MM.1S (cell line): ENCODE data around the gene MYO6.

Experiments used
- DNase-seq: peaks from one replicate; pipeline ENCODE4 v3.0.0-alpha.2; 2015
- H2AFZ ChIP-seq: fragments of 300-600 bp; sonication (generic); 2 replicates; pipeline ENCODE4 v1.6.0; 2016; ENCODE audit warnings: antibody characterized with exemption, low read length
- H3F3A ChIP-seq: fragments of 300-600 bp; sonication (generic); 2 replicates; pipeline ENCODE4 v1.6.1; 2016; ENCODE audit warnings: mild to moderate bottlenecking, antibody characterized with exemption, low read length, moderate library complexity, mixed read lengths; ENCODE audit not compliant: insufficient read depth
- H3K27ac ChIP-seq: fragments of 300-600 bp; sonication (generic); 2 replicates; pipeline ENCODE4 v1.5.1; 2016; ENCODE audit warnings: mild to moderate bottlenecking, low read length
- H3K27me3 ChIP-seq: fragments of 300-600 bp; sonication (generic); replicated peaks from 2 replicates; pipeline ENCODE4 v1.6.0; 2016; ENCODE audit warnings: low read length; ENCODE audit not compliant: insufficient read depth
- H3K36me3 ChIP-seq: fragments of 300-600 bp; sonication (generic); replicated peaks from 2 replicates; pipeline ENCODE4 v1.6.1; 2016; ENCODE audit warnings: mild to moderate bottlenecking, low read length, mixed read lengths; ENCODE audit not compliant: insufficient read depth
- H3K4me1 ChIP-seq: fragments of 300-600 bp; sonication (generic); 2 replicates; pipeline ENCODE4 v1.6.1; 2016; ENCODE audit warnings: low read length, mixed read lengths
- H3K4me2 ChIP-seq: fragments of 300-600 bp; sonication (generic); 2 replicates; pipeline ENCODE4 v1.6.0; 2016; ENCODE audit warnings: low read depth, low read length
- H3K4me3 ChIP-seq: fragments of 300-600 bp; sonication (generic); 2 replicates; pipeline ENCODE4 v1.5.1; 2016; ENCODE audit warnings: low read length, mixed read lengths
- H3K79me2 ChIP-seq: fragments of 300-600 bp; sonication (generic); 2 replicates; pipeline ENCODE4 v1.6.1; 2016; ENCODE audit warnings: mixed run types, low read length, mixed read lengths
- H3K9ac ChIP-seq: fragments of 300-600 bp; sonication (generic); 2 replicates; pipeline ENCODE4 v1.6.1; 2016; ENCODE audit warnings: low read length, mixed read lengths
- H3K9me2 ChIP-seq: fragments of 300-600 bp; sonication (generic); replicated peaks from 2 replicates; pipeline ENCODE4 v1.6.1; 2016; ENCODE audit warnings: mild to moderate bottlenecking, low read length, mixed read lengths; ENCODE audit not compliant: insufficient read depth
- H3K9me3 ChIP-seq: fragments of 300-600 bp; sonication (generic); replicated peaks from 2 replicates; pipeline ENCODE4 v1.6.1; 2016; ENCODE audit warnings: mild to moderate bottlenecking, low read length, mixed read lengths; ENCODE audit not compliant: insufficient read depth
- H4K20me1 ChIP-seq: fragments of 300-600 bp; sonication (generic); 2 replicates; pipeline ENCODE4 v1.6.1; 2016; ENCODE audit warnings: mild to moderate bottlenecking, low read length, moderate library complexity, mixed read lengths; ENCODE audit not compliant: insufficient read depth
- EZH2 ChIP-seq: fragments of 300-600 bp; sonication (generic); optimal IDR thresholded peaks from 2 replicates; pipeline ENCODE3; 2017; ENCODE audit warnings: low read depth, mild to moderate bottlenecking, antibody characterized with exemption, low read length, mixed read lengths
- EZH2phosphoT487 ChIP-seq: fragments of 300-600 bp; sonication (generic); IDR thresholded peaks from 2 replicates; pipeline ENCODE4 v1.6.1; 2018; ENCODE audit warnings: antibody characterized with exemption, low read length
- TF ChIP-seq, protein P1 (sequence below): fragments of 300-600 bp; sonication (generic); IDR thresholded peaks from 2 replicates; pipeline ENCODE4 v1.5.1; 2016; ENCODE audit warnings: antibody characterized with exemption, low read length, mixed read lengths

MYO6 gene

GRCh38 chr6:75936682-75937081 lies 187.6 kb downstream of the MYO6 start:
- peaks cover 5% of the 10 kb centered on the region; the same call in 1 of the 2 replicates for H3K4me1 ChIP-seq
- no peaks in the 10 kb centered on the region for H3K79me2 ChIP-seq
- no peak for TF ChIP-seq EZH2
- TF ChIP-seq, protein P1, sequence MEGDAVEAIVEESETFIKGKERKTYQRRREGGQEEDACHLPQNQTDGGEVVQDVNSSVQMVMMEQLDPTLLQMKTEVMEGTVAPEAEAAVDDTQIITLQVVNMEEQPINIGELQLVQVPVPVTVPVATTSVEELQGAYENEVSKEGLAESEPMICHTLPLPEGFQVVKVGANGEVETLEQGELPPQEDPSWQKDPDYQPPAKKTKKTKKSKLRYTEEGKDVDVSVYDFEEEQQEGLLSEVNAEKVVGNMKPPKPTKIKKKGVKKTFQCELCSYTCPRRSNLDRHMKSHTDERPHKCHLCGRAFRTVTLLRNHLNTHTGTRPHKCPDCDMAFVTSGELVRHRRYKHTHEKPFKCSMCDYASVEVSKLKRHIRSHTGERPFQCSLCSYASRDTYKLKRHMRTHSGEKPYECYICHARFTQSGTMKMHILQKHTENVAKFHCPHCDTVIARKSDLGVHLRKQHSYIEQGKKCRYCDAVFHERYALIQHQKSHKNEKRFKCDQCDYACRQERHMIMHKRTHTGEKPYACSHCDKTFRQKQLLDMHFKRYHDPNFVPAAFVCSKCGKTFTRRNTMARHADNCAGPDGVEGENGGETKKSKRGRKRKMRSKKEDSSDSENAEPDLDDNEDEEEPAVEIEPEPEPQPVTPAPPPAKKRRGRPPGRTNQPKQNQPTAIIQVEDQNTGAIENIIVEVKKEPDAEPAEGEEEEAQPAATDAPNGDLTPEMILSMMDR: no peak
- no peak for TF ChIP-seq EZH2phosphoT487
- no peak overlapping the region for H3K4me3 ChIP-seq
- no peaks in the 10 kb centered on the region for H4K20me1 ChIP-seq
- no peaks in the 10 kb centered on the region for H3K9me2 ChIP-seq
- no peaks in the 10 kb centered on the region for H3F3A ChIP-seq
- no peaks in the 10 kb centered on the region for H3K36me3 ChIP-seq
- no peaks in the 10 kb centered on the region for H3K27me3 ChIP-seq
- no peak for DNase-seq
- no peak overlapping the region for H2AFZ ChIP-seq
- no peaks in the 10 kb centered on the region for H3K9me3 ChIP-seq
- H3K4me2 ChIP-seq: no peak overlapping the region
- no peak overlapping the region for H3K27ac ChIP-seq
- H3K9ac ChIP-seq: no peak overlapping the region

GRCh38 chr6:75937846-75938245 lies 188.8 kb downstream of the MYO6 start:
- Histone ChIP-seq H3K27ac (no peak overlapping the region), H3K9me3 (no peaks in the 10 kb centered on the region), H4K20me1 (no peaks in the 10 kb centered on the region), H3K4me1 (peaks cover 5% of the 10 kb centered on the region; the same call in 1 of the 2 replicates), H3K9ac (no peak overlapping the region), H3K27me3 (no peaks in the 10 kb centered on the region), H3K4me3 (no peak overlapping the region), H3K4me2 (no peak overlapping the region), H3K9me2 (no peaks in the 10 kb centered on the region), H3F3A (no peaks in the 10 kb centered on the region), H2AFZ (no peak overlapping the region), H3K79me2 (no peaks in the 10 kb centered on the region), H3K36me3 (no peaks in the 10 kb centered on the region)
- DNase-seq: no peak
- TF ChIP-seq, protein P1: no peak
- TF ChIP-seq EZH2 (no peak), EZH2phosphoT487 (no peak)

DNA sequence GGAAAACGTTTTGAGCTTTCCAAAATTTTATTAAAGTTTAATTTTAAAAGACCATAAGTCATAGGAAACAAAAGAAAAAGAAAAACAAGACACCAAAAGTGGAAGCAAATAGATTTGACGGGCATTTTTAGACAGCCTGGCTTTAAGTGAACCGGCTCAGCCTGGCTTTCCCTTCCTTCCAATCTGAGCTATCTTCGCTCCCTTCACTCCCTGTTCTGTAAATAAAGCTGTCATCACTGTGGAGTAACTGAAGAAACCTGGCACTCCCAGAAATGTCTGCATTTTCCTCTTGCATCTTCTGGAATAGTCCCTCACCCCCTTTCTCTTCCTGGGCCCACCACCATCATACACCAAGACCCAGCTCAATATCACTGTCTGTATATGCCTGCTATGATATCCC lies 191.5 kb downstream of the MYO6 start:
- no peak overlapping the region for H3K9ac ChIP-seq
- H3K9me2 ChIP-seq: no peaks in the 10 kb centered on the region
- H3K4me3 ChIP-seq: no peak overlapping the region
- H4K20me1 ChIP-seq: no peaks in the 10 kb centered on the region
- no peaks in the 10 kb centered on the region for H3K36me3 ChIP-seq
- no peak overlapping the region for H3K27ac ChIP-seq
- no peaks in the 10 kb centered on the region for H3K9me3 ChIP-seq
- H3K27me3 ChIP-seq: no peaks in the 10 kb centered on the region
- H3K4me2 ChIP-seq: no peak overlapping the region
- no peaks in the 10 kb centered on the region for H3K79me2 ChIP-seq
- H2AFZ ChIP-seq: no peak overlapping the region
- TF ChIP-seq EZH2phosphoT487 (no peak), EZH2 (no peak)
- TF ChIP-seq, protein P1: no peak
- no peaks in the 10 kb centered on the region for H3F3A ChIP-seq
- DNase-seq: no peak
- H3K4me1 ChIP-seq: no peaks in the 10 kb centered on the region

DNA sequence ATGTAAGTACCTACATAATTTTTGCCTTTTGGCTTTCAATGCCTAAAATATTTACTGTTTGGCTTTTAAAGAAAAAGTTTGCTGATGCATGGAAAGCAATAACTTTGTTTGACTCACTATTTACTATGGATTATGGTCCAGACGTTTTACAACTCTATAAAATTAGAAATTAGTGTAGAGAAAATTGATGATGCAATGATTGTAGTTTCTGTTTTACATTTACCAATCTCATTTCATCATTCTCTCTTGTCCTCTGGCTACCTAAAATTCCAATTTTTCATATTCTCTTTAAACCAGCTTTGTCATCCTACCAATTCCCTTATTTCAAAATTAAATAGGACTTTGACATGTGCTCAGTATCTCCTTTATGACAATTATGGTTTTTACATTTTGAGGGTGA lies 192.5 kb downstream of the MYO6 start:
- H3K4me1 ChIP-seq: no peaks in the 10 kb centered on the region
- no peak overlapping the region for H2AFZ ChIP-seq
- no peak overlapping the region for H3K4me3 ChIP-seq
- no peaks in the 10 kb centered on the region for H3K27me3 ChIP-seq
- H3K9me2 ChIP-seq: no peaks in the 10 kb centered on the region
- H3K4me2 ChIP-seq: no peak overlapping the region
- DNase-seq: no peak
- no peak overlapping the region for H3K27ac ChIP-seq
- no peaks in the 10 kb centered on the region for H3K79me2 ChIP-seq
- H4K20me1 ChIP-seq: no peaks in the 10 kb centered on the region
- no peaks in the 10 kb centered on the region for H3K9me3 ChIP-seq
- H3F3A ChIP-seq: no peaks in the 10 kb centered on the region
- H3K36me3 ChIP-seq: no peaks in the 10 kb centered on the region
- no peak overlapping the region for H3K9ac ChIP-seq
- no peak for TF ChIP-seq EZH2
- no peak for TF ChIP-seq EZH2phosphoT487
- TF ChIP-seq, protein P1: no peak
